IMR-90 (cell line): Measurements from ENCODE around the gene DNASE1L1. TPM values are rescaled to one million over a fixed set of nuclear protein-coding genes. Genes with fewer than 3 reads are reported as not detected.
A peak's percentile ranks its signal among the peaks of the same experiment; 100 is the strongest.

ENCODE experiments used
- ATAC-seq: fragments of 200-7000 bp; cut with Tn5 transposase; 2 replicates; pipeline ENCODE4 v1.9.1; 2020; ENCODE audit warnings: low read depth, mild to moderate bottlenecking, moderate library complexity
- BruUV-seq: library from RNA; stranded (reverse); fragments of 400-500 nt; replicated peaks from 2 replicates; lab custom pipeline; 2021; lab: Mats Ljungman, UMichigan
- CTCF ChIA-PET: fragments of 300-600 bp; formaldehyde crosslinking; extraction: SDS; loops from one replicate; lab custom pipeline; 2021; ENCODE audit warnings: antibody characterized with exemption; lab: Yijun Ruan, JAX
- POLR2A ChIA-PET: fragments of 300-600 bp; sonication (Branson Sonifier 250); formaldehyde crosslinking; loops from one replicate; lab custom pipeline; 2022; ENCODE audit warnings: antibody characterized with exemption; ENCODE audit not compliant: unreplicated experiment; lab: Charles Lee
- DNase-seq: peaks from one replicate; pipeline ENCODE4 v3.0.0; 2013
- H2AFZ ChIP-seq: replicated peaks from 2 replicates; pipeline ENCODE3; 2013; ENCODE audit warnings: low read length, mild to moderate bottlenecking; ENCODE audit not compliant: poor library complexity
- H2AK5ac ChIP-seq: 2 replicates; pipeline ENCODE4 v1.6.1; 2013; ENCODE audit warnings: low read depth, low read length, inconsistent platforms
- H2AK9ac ChIP-seq: replicated peaks from 2 replicates; pipeline ENCODE3; 2013; ENCODE audit warnings: mild to moderate bottlenecking, low read depth, low read length, moderate library complexity; ENCODE audit not compliant: poor library complexity
- H2BK120ac ChIP-seq: 2 replicates; pipeline ENCODE4 v1.6.1; 2013; ENCODE audit warnings: low read depth, low read length, inconsistent platforms
- H2BK15ac ChIP-seq: 3 replicates; pipeline ENCODE4 v1.6.1; 2013; ENCODE audit warnings: low read depth, low read length, inconsistent platforms
- H2BK20ac ChIP-seq: 2 replicates; pipeline ENCODE4 v1.6.1; 2013; ENCODE audit warnings: low read depth, mild to moderate bottlenecking, inconsistent platforms, low read length, moderate library complexity
- H2BK5ac ChIP-seq: 2 replicates; pipeline ENCODE4 v1.6.1; 2013; ENCODE audit warnings: mild to moderate bottlenecking, low read depth, low read length, inconsistent platforms; ENCODE audit not compliant: poor library complexity, severe bottlenecking
- H3K14ac ChIP-seq: replicated peaks from 2 replicates; pipeline ENCODE4 v1.6.1; 2013; ENCODE audit warnings: low read depth, low read length, inconsistent platforms
- H3K18ac ChIP-seq: 2 replicates; pipeline ENCODE4 v1.6.1; 2013; ENCODE audit warnings: low read depth, low read length, control low read depth
- H3K23ac ChIP-seq: 2 replicates; pipeline ENCODE4 v1.6.1; 2013; ENCODE audit warnings: low read depth, low read length, inconsistent platforms
- H3K27ac ChIP-seq: 2 replicates; pipeline ENCODE4 v1.5.1; 2013; ENCODE audit warnings: mild to moderate bottlenecking, control low read depth, low read length; ENCODE audit not compliant: insufficient read depth
- H3K27me3 ChIP-seq: 2 replicates; pipeline ENCODE4 v1.6.1; 2013; ENCODE audit warnings: low read length; ENCODE audit not compliant: control insufficient read depth, insufficient read depth
- H3K36me3 ChIP-seq: 2 replicates; pipeline ENCODE4 v1.6.1; 2013; ENCODE audit warnings: low read length, mixed read lengths; ENCODE audit not compliant: control insufficient read depth, insufficient read depth
- H3K4ac ChIP-seq: 2 replicates; pipeline ENCODE4 v1.6.1; 2013; ENCODE audit warnings: low read depth, low read length, inconsistent platforms
- H3K4me1 ChIP-seq: 2 replicates; pipeline ENCODE4 v1.6.1; 2013; ENCODE audit warnings: low read length, mixed read lengths; ENCODE audit not compliant: control insufficient read depth, insufficient read depth
- H3K4me2 ChIP-seq: 2 replicates; pipeline ENCODE4 v1.6.1; 2013; ENCODE audit warnings: low read depth, mild to moderate bottlenecking, control low read depth, low read length, moderate library complexity
- H3K4me3 ChIP-seq: 2 replicates; pipeline ENCODE4 v1.5.1; 2013; ENCODE audit warnings: low read depth, mild to moderate bottlenecking, control low read depth, low read length, moderate library complexity; ENCODE audit not compliant: insufficient read depth
- H3K56ac ChIP-seq: 2 replicates; pipeline ENCODE4 v1.6.1; 2013; ENCODE audit warnings: low read length, inconsistent platforms; ENCODE audit not compliant: insufficient read depth; ENCODE audit errors: extremely low read depth
- H3K79me1 ChIP-seq, 2 experiments: 2 replicates each; pipeline ENCODE4 v1.6.1; 2013; ENCODE audit warnings: low read length in 2 of 2, inconsistent platforms in 1 of 2, low read depth in 1 of 2
- H3K9ac ChIP-seq: 2 replicates; pipeline ENCODE4 v1.6.1; 2013; ENCODE audit warnings: low read depth, low read length, control low read depth
- H3K9me1 ChIP-seq: 2 replicates; pipeline ENCODE4 v1.6.1; 2013; ENCODE audit warnings: low read length, inconsistent platforms; ENCODE audit not compliant: insufficient read depth
- H3K9me3 ChIP-seq: 2 replicates; pipeline ENCODE4 v1.6.1; 2013; ENCODE audit warnings: low read length; ENCODE audit not compliant: control insufficient read depth, insufficient read depth
- H4K20me1 ChIP-seq: 2 replicates; pipeline ENCODE4 v1.6.1; 2013; ENCODE audit warnings: low read length, inconsistent platforms; ENCODE audit not compliant: insufficient read depth
- H4K5ac ChIP-seq: 2 replicates; pipeline ENCODE4 v1.6.1; 2013; ENCODE audit warnings: mild to moderate bottlenecking, low read depth, low read length, control low read depth
- H4K8ac ChIP-seq, 2 experiments: 2 replicates each; pipeline ENCODE4 v1.6.1; 2013; ENCODE audit warnings: low read depth in 2 of 2, low read length in 2 of 2, control low read depth in 1 of 2, inconsistent platforms in 1 of 2
- H4K91ac ChIP-seq: 2 replicates; pipeline ENCODE4 v1.6.1; 2013; ENCODE audit warnings: low read depth, low read length, inconsistent platforms; ENCODE audit not compliant: insufficient read depth
- CTCF ChIP-seq: conservative IDR thresholded peaks from 2 replicates; pipeline ENCODE4 v1.5.1; 2012; ENCODE audit warnings: mild to moderate bottlenecking, low read depth, low read length, improper control_type of control experiment
- POLR2A ChIP-seq: IDR thresholded peaks from 2 replicates; pipeline ENCODE4 v1.6.1; 2012; ENCODE audit warnings: mild to moderate bottlenecking, low read depth, low read length
- RAD21 ChIP-seq: IDR thresholded peaks from 2 replicates; pipeline ENCODE4 v1.6.1; 2012; ENCODE audit warnings: low read length, improper control_type of control experiment
- WGBS, 2 experiments: methylation state at CpG; one replicate each; pipeline versions ENCODE4 v1.1.5 to v1.1.7; 2013; ENCODE audit warnings: missing lambda C conversion rate in 2 of 2; ENCODE audit not compliant: insufficient read length in 1 of 2; ENCODE audit errors: extremely low coverage in 2 of 2; 5-methylcytosine and 5-hydroxymethylcytosine counted together
- dilution Hi-C: fragments of 300-500 bp; cut with HindIII; formaldehyde crosslinking; loops from one replicate; pipeline ENCODE4 v1.14.3; 2018; ENCODE audit warnings: low sequenced_read_pairs; ENCODE audit not compliant: unreplicated experiment
- in situ Hi-C: fragments of 300-500 bp; cut with MboI; formaldehyde crosslinking; loops from 3 replicates; pipeline ENCODE4 v1.14.3; 2019; ENCODE audit warnings: low sequenced_read_pairs, inconsistent platforms, mixed read lengths
- intact Hi-C: fragments of 100-400 bp; cut with micrococcal nuclease; formaldehyde crosslinking; loops from 2 replicates; pipeline ENCODE4 v1.10.0; 2022
- polyA plus RNA-seq, 3 experiments: library from polyadenylated mRNA; depleted of rRNA; stranded (reverse); fragments of >200 nt; gene quantifications; 2 replicates each; pipeline ENCODE4 v1.2.3, GENCODE V29; 2012; ENCODE audit warnings: low replicate concordance in 1 of 3
- total RNA-seq: library from RNA; depleted of rRNA; stranded (reverse); fragments of >200 nt; gene quantifications from 2 replicates; pipeline ENCODE4 v1.2.3, GENCODE V29; 2012

Gene DNASE1L1
- total and polyA plus RNA-seq, 2 of the 4 experiments (the other 2 are of a cell fraction), result 51.4 to 55.5 TPM

- POLR2A ChIA-PET, result interaction anchor here (0.6 kb wide), 1 partner anchor 144 kb away, joined by 7 read pairs; no protein-coding TSS in a partner anchor
- no peak for ATAC-seq
Measured at GRCh38 chrX:154401918-154402621, 7.0 kb downstream of the DNASE1L1 start.

More at GRCh38 chrX:154401918-154402621, 7.0 kb downstream of the DNASE1L1 start:
- H3K9me3 ChIP-seq, result no peaks in the 10 kb centered on the region
- H2AK5ac ChIP-seq, result no peak overlapping the region
- H3K36me3 ChIP-seq, result peaks cover 21% of the 10 kb centered on the region
- no peak overlapping the region for H3K14ac ChIP-seq
- H3K23ac ChIP-seq, result no peak overlapping the region
- H3K27ac ChIP-seq, result no peak overlapping the region
- no peak overlapping the region for H4K91ac ChIP-seq
- no peak overlapping the region for H2BK20ac ChIP-seq
- no peak overlapping the region for H4K5ac ChIP-seq
- H2BK5ac ChIP-seq, result no peak overlapping the region
- no peak overlapping the region for H2BK120ac ChIP-seq
- H3K4ac ChIP-seq, result no peak overlapping the region
- H3K56ac ChIP-seq, result no peak overlapping the region
- H3K18ac ChIP-seq, result no peak overlapping the region
- dilution Hi-C loops, result no loop called here
- H4K8ac ChIP-seq, result no peak overlapping the region
- no peaks in the 10 kb centered on the region for H3K9me1 ChIP-seq
- H2AFZ ChIP-seq, result no peak overlapping the region
- no peak overlapping the region for H3K4me2 ChIP-seq
- TF ChIP-seq POLR2A (peak; percentile 24; the same call in 1 of the 2 replicates), RAD21 (no peak), CTCF (no peak)
- DNase-seq, result peak; percentile 33
- TSS peak; percentile 95 for BruUV-seq
- in situ Hi-C loops, result no loop called here
- peaks cover 4 to 22% of the 10 kb centered on the region in 2 experiments; a peak in 3 of 4 replicates for H3K79me1 ChIP-seq
- peaks cover 44% of the 10 kb centered on the region for H4K20me1 ChIP-seq
- CTCF ChIA-PET, result no interaction called here
- intact Hi-C loops, result no loop called here
- no peak overlapping the region for H2AK9ac ChIP-seq
- H3K27me3 ChIP-seq, result no peaks in the 10 kb centered on the region
- H3K9ac ChIP-seq, result no peak overlapping the region
- 0 out of 2 replicates have a peak, but pooled peaks cover 2% of the 10 kb centered on the region for H3K4me1 ChIP-seq
- H3K4me3 ChIP-seq, result no peak overlapping the region
- no CpG with 5 or more reads among the region's 6 CpGs for WGBS, 2 experiments
- H2BK15ac ChIP-seq, result no peak overlapping the region
